Fibroblast of pulmonary artery (primary cell): ENCODE results near the gene PLA2G2D.

ENCODE experiments used
- DNase-seq: peaks from one replicate; pipeline ENCODE4 v3.0.0-alpha.2; 2010; ENCODE audit warnings: low read depth
- H3K4me3 ChIP-seq: replicated peaks from 2 replicates; pipeline ENCODE4 v1.5.1; 2011; ENCODE audit warnings: low read depth, mild to moderate bottlenecking, control low read depth, low read length, moderate library complexity
- CTCF ChIP-seq: IDR thresholded peaks from 2 replicates; pipeline ENCODE4 v1.5.1; 2011; ENCODE audit warnings: mild to moderate bottlenecking, control low read depth, low read length, inconsistent platforms; ENCODE audit errors: missing control alignments

Gene PLA2G2D

GRCh38 chr1:20074055-20074724, 45.1 kb downstream of the PLA2G2D start:
- DNase-seq, result no peak
- no peak for TF ChIP-seq CTCF
- no peak overlapping the region for H3K4me3 ChIP-seq

- no peak for DNase-seq
- no peak overlapping the region for H3K4me3 ChIP-seq
- no peak for TF ChIP-seq CTCF
Measured at GRCh38 chr1:20073256-20073655, 46.1 kb downstream of the PLA2G2D start.

GRCh38 chr1:20072771-20073170, 46.6 kb downstream of the PLA2G2D start:
- H3K4me3 ChIP-seq, result no peak overlapping the region
- no peak for TF ChIP-seq CTCF
- no peak for DNase-seq

GRCh38 chr1:20071416-20071815, 47.9 kb downstream of the PLA2G2D start:
- DNase-seq, result no peak
- TF ChIP-seq CTCF, result no peak
- H3K4me3 ChIP-seq, result no peak overlapping the region

GRCh38 chr1:20070357-20070756, 49.0 kb downstream of the PLA2G2D start:
- no peak for TF ChIP-seq CTCF
- no peak overlapping the region for H3K4me3 ChIP-seq
- no peak for DNase-seq

- no peak for TF ChIP-seq CTCF
- no peak within 1 kb of the TSS for H3K4me3 ChIP-seq
- DNase-seq, result peak; percentile 52
Measured at GRCh38 chr1:20069874-20070273, 49.5 kb downstream of the PLA2G2D start, which contains the start of gene PLA2G5. PLA2G5 (plus strand) TSS chr1:20070194; CDS start chr1:20084831, 14,637 bp downstream.

- TF ChIP-seq CTCF, result no peak
- no peak for DNase-seq
- H3K4me3 ChIP-seq, result no peak overlapping the region
Measured at GRCh38 chr1:20068722-20069121, 50.6 kb downstream of the PLA2G2D start.
